Uterus (tissue), 4 donors: Measurements from ENCODE around the gene GAL3ST1. TPM values are rescaled to one million over a fixed set of nuclear protein-coding genes. Genes with fewer than 3 reads are reported as not detected.

Experiments used
- DNase-seq, 2 donors: peaks; one replicate each; pipeline ENCODE4 v3.0.0-alpha.2; 2019 to 2020
- H3K27ac ChIP-seq, 2 donors: fragments of 200-600 bp; sonication (generic); 1 replicate in 1 of 2; 2 replicates in 1 of 2; pipeline ENCODE4 v1.5.1; 2016 to 2018
- H3K27me3 ChIP-seq, 2 donors: fragments of 200-600 bp; sonication (generic); one replicate each; pipeline ENCODE4 v1.5.1; 2018 to 2019; ENCODE audit warnings: control low read depth in 1 of 2
- H3K36me3 ChIP-seq, 2 donors: fragments of 200-600 bp; sonication (generic); one replicate each; pipeline ENCODE4 v1.5.1; 2019; ENCODE audit warnings: control low read depth in 1 of 2
- H3K4me1 ChIP-seq, 2 donors: fragments of 200-600 bp; sonication (generic); one replicate each; pipeline ENCODE4 v1.5.1; 2018 to 2019; ENCODE audit warnings: control low read depth in 1 of 2
- H3K4me3 ChIP-seq, 2 donors: fragments of 200-600 bp; sonication (generic); 1 replicate in 1 of 2; 2 replicates in 1 of 2; pipeline ENCODE4 v1.5.1; 2018 to 2019; ENCODE audit warnings: mild to moderate bottlenecking in 1 of 2
- H3K9me3 ChIP-seq, 2 donors: fragments of 200-600 bp; sonication (generic); one replicate each; pipeline ENCODE4 v1.5.1; 2019; ENCODE audit warnings: control low read depth in 1 of 2
- POLR2A ChIP-seq, 2 donors: fragments of 450-650 bp; IDR thresholded peaks; one replicate each; pipeline ENCODE4 v1.6.1; 2016; ENCODE audit warnings: antibody characterized with exemption in 2 of 2, mild to moderate bottlenecking in 1 of 2, moderate library complexity in 1 of 2
- intact Hi-C: fragments of 100-400 bp; cut with DNase I; formaldehyde crosslinking; loops from one replicate; pipeline ENCODE4 v1.15.1; 2023; ENCODE audit warnings: low total_unique reads
- total RNA-seq, 4 donors: library from RNA; depleted of rRNA in 3 of 4; stranded (reverse); fragments of >200 nt in 3 of 4; gene quantifications; one replicate each; pipeline versions ENCODE4 v1.1.0 to v1.2.4, GENCODE V29; 2014 to 2023
- TF ChIP-seq, protein P1 (sequence below), 4 experiments: fragments of 200-600 bp in 2 of 4; fragments of 450-650 bp in 2 of 4; sonication (generic) in 2 of 4; IDR thresholded peaks; one replicate each; pipeline ENCODE4 v1.5.1; 2016 to 2019; ENCODE audit warnings: antibody characterized with exemption in 4 of 4, mild to moderate bottlenecking in 2 of 4, moderate library complexity in 1 of 4
- donor health status: DM: yes; HTN: yes; CAD: no.

The GAL3ST1 gene
- total RNA-seq, 4 donors from 2014 or later, result 0.26 to 6.6 (median 1.2) TPM; not detected in 1

DNA sequence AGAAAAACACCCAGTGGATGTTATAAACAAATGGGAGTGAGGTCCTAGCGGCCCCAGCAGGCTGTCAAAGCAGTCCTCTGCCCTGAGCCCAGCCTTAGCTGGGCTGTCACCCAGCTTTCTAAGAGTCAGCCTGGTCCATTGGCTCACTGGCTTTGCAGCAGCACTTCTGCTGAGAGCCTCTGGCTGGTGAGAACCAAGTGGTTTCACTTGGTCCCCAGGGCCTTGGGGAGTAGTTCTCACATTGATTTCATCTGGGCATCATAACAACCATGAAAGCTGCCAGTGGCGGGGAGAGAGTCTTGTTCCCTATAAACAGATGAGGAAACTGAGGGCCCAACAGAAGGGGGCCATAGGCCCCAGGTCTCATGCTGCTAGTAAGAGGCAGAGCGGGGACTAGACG is 39.3 kb downstream of the GAL3ST1 start:
- Histone ChIP-seq H3K27ac (no peak overlapping the region), H3K4me3 (no peak overlapping the region), H3K27me3 (no peaks in the 10 kb centered on the region), H3K9me3 (no peaks in the 10 kb centered on the region), H3K36me3 (no peaks in the 10 kb centered on the region), H3K4me1 (no peaks in the 10 kb centered on the region)
- no peak for DNase-seq
- intact Hi-C loops, result no loop called here
- TF ChIP-seq, protein P1, sequence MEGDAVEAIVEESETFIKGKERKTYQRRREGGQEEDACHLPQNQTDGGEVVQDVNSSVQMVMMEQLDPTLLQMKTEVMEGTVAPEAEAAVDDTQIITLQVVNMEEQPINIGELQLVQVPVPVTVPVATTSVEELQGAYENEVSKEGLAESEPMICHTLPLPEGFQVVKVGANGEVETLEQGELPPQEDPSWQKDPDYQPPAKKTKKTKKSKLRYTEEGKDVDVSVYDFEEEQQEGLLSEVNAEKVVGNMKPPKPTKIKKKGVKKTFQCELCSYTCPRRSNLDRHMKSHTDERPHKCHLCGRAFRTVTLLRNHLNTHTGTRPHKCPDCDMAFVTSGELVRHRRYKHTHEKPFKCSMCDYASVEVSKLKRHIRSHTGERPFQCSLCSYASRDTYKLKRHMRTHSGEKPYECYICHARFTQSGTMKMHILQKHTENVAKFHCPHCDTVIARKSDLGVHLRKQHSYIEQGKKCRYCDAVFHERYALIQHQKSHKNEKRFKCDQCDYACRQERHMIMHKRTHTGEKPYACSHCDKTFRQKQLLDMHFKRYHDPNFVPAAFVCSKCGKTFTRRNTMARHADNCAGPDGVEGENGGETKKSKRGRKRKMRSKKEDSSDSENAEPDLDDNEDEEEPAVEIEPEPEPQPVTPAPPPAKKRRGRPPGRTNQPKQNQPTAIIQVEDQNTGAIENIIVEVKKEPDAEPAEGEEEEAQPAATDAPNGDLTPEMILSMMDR (IDR thresholded peaks at IDR 0.05), result no peak
- no peak for TF ChIP-seq POLR2A (IDR thresholded peaks at IDR 0.05)

GRCh38 chr22:30531651-30532608 is 42.5 kb downstream of the GAL3ST1 start:
- H3K4me1 ChIP-seq, result no peaks in the 10 kb centered on the region
- no peak overlapping the region for H3K27ac ChIP-seq
- no peak for TF ChIP-seq POLR2A (IDR thresholded peaks at IDR 0.05)
- TF ChIP-seq, protein P1 (IDR thresholded peaks at IDR 0.05), result no peak
- H3K36me3 ChIP-seq, result no peaks in the 10 kb centered on the region
- no peak for DNase-seq
- no peaks in the 10 kb centered on the region for H3K9me3 ChIP-seq
- intact Hi-C loops, result no loop called here
- no peaks in the 10 kb centered on the region for H3K27me3 ChIP-seq
- H3K4me3 ChIP-seq, result no peak overlapping the region

GRCh38 chr22:30526656-30527055 is 47.8 kb downstream of the GAL3ST1 start:
- H3K9me3 ChIP-seq, result no peaks in the 10 kb centered on the region
- no peaks in the 10 kb centered on the region for H3K36me3 ChIP-seq
- intact Hi-C loops, result no loop called here
- H3K27ac ChIP-seq, result no peak overlapping the region
- H3K27me3 ChIP-seq, result no peaks in the 10 kb centered on the region
- no peak overlapping the region for H3K4me3 ChIP-seq
- TF ChIP-seq, protein P1 (IDR thresholded peaks at IDR 0.05), result no peak
- no peak for TF ChIP-seq POLR2A (IDR thresholded peaks at IDR 0.05)
- no peak for DNase-seq
- H3K4me1 ChIP-seq, result no peaks in the 10 kb centered on the region

- no peak overlapping the region for H3K27ac ChIP-seq
- TF ChIP-seq, protein P1 (IDR thresholded peaks at IDR 0.05), result no peak
- TF ChIP-seq POLR2A (IDR thresholded peaks at IDR 0.05), result no peak
- H3K27me3 ChIP-seq, result no peaks in the 10 kb centered on the region
- no peaks in the 10 kb centered on the region for H3K9me3 ChIP-seq
- DNase-seq, result no peak
- H3K4me1 ChIP-seq, result no peaks in the 10 kb centered on the region
- H3K36me3 ChIP-seq, result no peaks in the 10 kb centered on the region
- intact Hi-C loops, result no loop called here
- H3K4me3 ChIP-seq, result no peak overlapping the region
Observed at GRCh38 chr22:30523646-30524489, 50.6 kb downstream of the GAL3ST1 start.
